ENCODE measurements around the gene PDZRN3. TPM values are rescaled to one million over a fixed set of nuclear protein-coding genes. Genes with fewer than 3 reads are reported as not detected.
A peak's percentile ranks its signal among the peaks of the same experiment; 100 is the strongest.

The PDZRN3 gene
- total RNA-seq, 1 donor from 2014 or later: 1.3 TPM

DNA sequence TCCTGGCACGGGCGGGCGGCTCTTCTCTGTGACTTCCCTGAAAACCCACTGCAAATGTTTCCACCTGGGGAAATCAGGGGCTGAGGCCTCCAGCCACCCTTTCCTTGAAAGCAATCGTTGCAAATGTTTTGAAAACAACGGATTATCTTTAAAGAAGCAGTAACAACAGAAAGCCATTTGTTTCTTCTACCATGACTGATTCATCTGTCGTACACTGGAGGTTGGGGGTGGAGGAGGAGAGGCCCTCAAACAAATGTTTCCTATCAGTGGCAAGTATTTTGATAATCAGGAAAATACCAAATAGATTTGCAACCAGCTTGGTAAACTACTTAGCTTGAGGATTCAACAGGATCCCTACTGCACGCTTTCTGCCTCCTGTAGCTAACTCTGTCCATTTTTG, 114.9 kb downstream of the PDZRN3 start:
- Mint-ChIP-seq H3K9me3 (ENCODE audit: unreplicated experiment) (no peaks in the 10 kb centered on the region), H3K4me3 (ENCODE audit: unreplicated experiment) (no peak overlapping the region), H3K36me3 (ENCODE audit: low read depth, unreplicated experiment) (no peaks in the 10 kb centered on the region), H3K27me3 (ENCODE audit: unreplicated experiment) (no peaks in the 10 kb centered on the region), H3K4me1 (ENCODE audit: unreplicated experiment) (peaks cover 27% of the 10 kb centered on the region), H3K27ac (ENCODE audit: unreplicated experiment) (peak overlapping the region; percentile 59)
- no peak for DNase-seq (ENCODE audit: low spot score)
- TF ChIP-seq, protein P1, sequence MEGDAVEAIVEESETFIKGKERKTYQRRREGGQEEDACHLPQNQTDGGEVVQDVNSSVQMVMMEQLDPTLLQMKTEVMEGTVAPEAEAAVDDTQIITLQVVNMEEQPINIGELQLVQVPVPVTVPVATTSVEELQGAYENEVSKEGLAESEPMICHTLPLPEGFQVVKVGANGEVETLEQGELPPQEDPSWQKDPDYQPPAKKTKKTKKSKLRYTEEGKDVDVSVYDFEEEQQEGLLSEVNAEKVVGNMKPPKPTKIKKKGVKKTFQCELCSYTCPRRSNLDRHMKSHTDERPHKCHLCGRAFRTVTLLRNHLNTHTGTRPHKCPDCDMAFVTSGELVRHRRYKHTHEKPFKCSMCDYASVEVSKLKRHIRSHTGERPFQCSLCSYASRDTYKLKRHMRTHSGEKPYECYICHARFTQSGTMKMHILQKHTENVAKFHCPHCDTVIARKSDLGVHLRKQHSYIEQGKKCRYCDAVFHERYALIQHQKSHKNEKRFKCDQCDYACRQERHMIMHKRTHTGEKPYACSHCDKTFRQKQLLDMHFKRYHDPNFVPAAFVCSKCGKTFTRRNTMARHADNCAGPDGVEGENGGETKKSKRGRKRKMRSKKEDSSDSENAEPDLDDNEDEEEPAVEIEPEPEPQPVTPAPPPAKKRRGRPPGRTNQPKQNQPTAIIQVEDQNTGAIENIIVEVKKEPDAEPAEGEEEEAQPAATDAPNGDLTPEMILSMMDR (IDR thresholded peaks at IDR 0.05; ENCODE audit: unreplicated experiment): no peak

DNA sequence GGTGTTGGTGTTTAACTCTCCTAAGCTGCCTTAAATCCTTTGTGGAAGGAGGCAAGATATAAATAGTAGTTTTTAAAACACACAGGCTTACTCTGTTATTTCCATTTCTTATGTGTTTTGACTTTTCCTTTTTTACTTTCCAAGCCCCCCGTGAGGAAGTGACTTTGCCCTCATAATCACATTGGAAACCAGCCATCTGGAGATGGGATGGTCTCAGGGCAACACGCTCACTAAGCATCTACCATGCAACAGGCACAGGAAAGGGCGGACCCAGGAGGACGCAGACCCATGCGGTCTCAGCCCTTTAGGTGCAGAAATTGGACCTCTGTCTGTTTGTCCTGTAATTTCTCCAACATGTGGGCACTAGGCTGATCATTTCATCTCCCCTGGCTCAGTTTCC, 115.7 kb downstream of the PDZRN3 start:
- TF ChIP-seq, protein P1 (IDR thresholded peaks at IDR 0.05; ENCODE audit: unreplicated experiment): no peak
- H3K27me3 Mint-ChIP-seq (ENCODE audit: unreplicated experiment): no peaks in the 10 kb centered on the region
- DNase-seq (ENCODE audit: low spot score): no peak
- no peak overlapping the region for H3K4me3 Mint-ChIP-seq (ENCODE audit: unreplicated experiment)
- no peaks in the 10 kb centered on the region for H3K9me3 Mint-ChIP-seq (ENCODE audit: unreplicated experiment)
- H3K4me1 Mint-ChIP-seq (ENCODE audit: unreplicated experiment): peaks cover 27% of the 10 kb centered on the region
- H3K27ac Mint-ChIP-seq (ENCODE audit: unreplicated experiment): no peak overlapping the region
- H3K36me3 Mint-ChIP-seq (ENCODE audit: low read depth, unreplicated experiment): no peaks in the 10 kb centered on the region

DNA sequence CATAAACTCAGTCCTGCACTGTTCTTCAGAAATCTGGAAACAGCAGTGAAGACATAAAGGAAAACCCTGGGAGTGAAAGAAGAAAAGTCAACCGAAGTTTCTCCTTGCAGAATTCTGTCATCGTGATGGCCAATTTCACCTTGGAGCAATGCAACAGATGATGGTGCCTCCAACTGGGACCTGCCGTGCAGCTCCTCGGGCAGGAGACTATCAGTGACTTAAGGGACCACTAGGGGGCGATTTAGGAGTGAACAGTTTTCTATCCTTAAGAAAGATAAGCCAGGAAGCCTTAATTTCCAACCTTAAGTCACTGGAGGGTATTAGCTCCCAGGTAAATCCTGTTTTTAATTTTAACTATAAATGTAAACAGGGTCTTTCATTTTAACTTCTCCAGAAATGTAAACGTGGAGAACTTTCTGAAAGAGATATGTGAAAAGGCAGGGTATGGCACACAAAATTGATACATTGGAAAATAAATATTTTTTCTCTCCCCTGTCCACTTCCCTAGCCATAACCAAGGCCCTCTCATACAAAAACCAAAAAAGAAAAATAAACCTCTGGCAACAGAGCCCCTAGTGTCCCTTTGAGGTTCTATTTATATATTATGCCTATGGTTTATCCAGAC, 116.3 kb downstream of the PDZRN3 start:
- H3K36me3 Mint-ChIP-seq (ENCODE audit: low read depth, unreplicated experiment): no peaks in the 10 kb centered on the region
- H3K4me3 Mint-ChIP-seq (ENCODE audit: unreplicated experiment): no peak overlapping the region
- TF ChIP-seq, protein P1 (IDR thresholded peaks at IDR 0.05; ENCODE audit: unreplicated experiment): peak; percentile 79
- no peaks in the 10 kb centered on the region for H3K27me3 Mint-ChIP-seq (ENCODE audit: unreplicated experiment)
- DNase-seq (ENCODE audit: low spot score): peak; percentile 62
- H3K4me1 Mint-ChIP-seq (ENCODE audit: unreplicated experiment): peaks cover 27% of the 10 kb centered on the region
- H3K9me3 Mint-ChIP-seq (ENCODE audit: unreplicated experiment): no peaks in the 10 kb centered on the region
- H3K27ac Mint-ChIP-seq (ENCODE audit: unreplicated experiment): no peak overlapping the region

DNA sequence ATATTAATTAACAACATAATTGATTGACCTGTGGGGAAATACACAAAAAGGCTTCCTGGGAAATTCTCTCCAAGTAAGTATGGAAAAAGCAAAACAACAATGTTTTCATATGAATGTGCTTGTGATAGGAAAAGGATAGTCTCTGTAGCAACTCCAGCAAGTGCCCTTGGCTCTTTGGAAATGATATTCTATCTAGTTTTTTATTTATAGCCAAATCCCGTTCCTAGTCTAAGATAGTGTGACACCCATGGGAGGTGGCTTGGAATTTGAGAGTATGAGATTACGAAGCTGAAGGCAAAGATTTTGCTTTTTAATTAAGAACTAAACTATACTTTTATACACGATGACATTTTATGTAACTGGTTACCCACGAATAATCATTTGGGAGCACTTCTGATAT, 119.9 kb downstream of the PDZRN3 start:
- Mint-ChIP-seq H3K27ac (ENCODE audit: unreplicated experiment) (no peak overlapping the region), H3K4me3 (ENCODE audit: unreplicated experiment) (no peak overlapping the region), H3K27me3 (ENCODE audit: unreplicated experiment) (no peaks in the 10 kb centered on the region), H3K9me3 (ENCODE audit: unreplicated experiment) (no peaks in the 10 kb centered on the region), H3K36me3 (ENCODE audit: low read depth, unreplicated experiment) (no peaks in the 10 kb centered on the region), H3K4me1 (ENCODE audit: unreplicated experiment) (peaks cover 12% of the 10 kb centered on the region)
- DNase-seq (ENCODE audit: low spot score): no peak
- TF ChIP-seq, protein P1 (IDR thresholded peaks at IDR 0.05; ENCODE audit: unreplicated experiment): no peak

DNA sequence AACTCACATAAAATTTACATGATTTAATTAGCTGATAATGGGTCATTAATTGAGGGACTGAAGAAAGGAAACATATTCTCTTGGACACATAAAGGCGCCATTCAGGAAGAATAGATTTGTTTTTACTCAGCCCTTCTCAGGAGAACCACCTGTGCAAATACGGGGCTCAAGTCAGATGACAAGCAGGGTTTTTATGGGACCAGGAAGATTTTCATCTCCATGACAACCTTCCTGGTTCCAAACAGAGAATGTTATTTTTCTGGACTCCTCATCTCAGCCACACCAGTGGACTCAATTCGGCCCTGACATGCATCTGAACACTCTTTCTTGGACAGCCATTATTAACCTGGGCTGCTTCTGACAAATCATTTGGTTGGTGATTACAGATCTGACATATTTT, 120.5 kb downstream of the PDZRN3 start:
- H3K27me3 Mint-ChIP-seq (ENCODE audit: unreplicated experiment): no peaks in the 10 kb centered on the region

More for the DNA sequence above, 120.5 kb downstream of the PDZRN3 start:
- TF ChIP-seq, protein P1 (IDR thresholded peaks at IDR 0.05; ENCODE audit: unreplicated experiment): no peak
- Mint-ChIP-seq H3K4me1 (ENCODE audit: unreplicated experiment) (peaks cover 6% of the 10 kb centered on the region), H3K36me3 (ENCODE audit: low read depth, unreplicated experiment) (no peaks in the 10 kb centered on the region), H3K27ac (ENCODE audit: unreplicated experiment) (no peak overlapping the region), H3K9me3 (ENCODE audit: unreplicated experiment) (no peaks in the 10 kb centered on the region), H3K4me3 (ENCODE audit: unreplicated experiment) (no peak overlapping the region)
- no peak for DNase-seq (ENCODE audit: low spot score)
